ENCODE data around the gene RBM24. TPM values are rescaled to one million over a fixed set of nuclear protein-coding genes. Genes with fewer than 3 reads are reported as not detected.

RBM24 gene
- 1 to 10 TPM in 2 of 4 donors, under 1 TPM in 2; 0.45 to 5.3 (median 1.6) TPM for total RNA-seq

- peak; percentile 64 for DNase-seq
- 0% methylated on average over 14 to 21 of the region's 46 CpGs for WGBS, 2 donors
- Histone ChIP-seq H3K36me3 (no peaks in the 10 kb centered on the region), H3K9me3 (no peaks in the 10 kb centered on the region), H3K4me1 (peaks cover 0 to 5% of the 10 kb centered on the region in 2 donors), H3K27me3 (no peaks in the 10 kb centered on the region), H3K4me3 (replicated peaks in 1 of 3) (peak within 1 kb of the TSS; percentile 48 to 87 (median 65)), H3K27ac (peak within 1 kb of the TSS in 2 of 3 donors; percentile 55 to 60)
- no peak for TF ChIP-seq POLR2A (IDR thresholded peaks at IDR 0.05)
- peak in 2 of 6 experiments; percentile 35 to 36 for TF ChIP-seq CTCF (IDR thresholded peaks at IDR 0.05)
- intact Hi-C loops (cut with DNase I): loop anchor here (10.0 kb wide), 1 partner anchor 114 kb away; the partner anchor contains the start of gene CAP2
Observed at GRCh38 chr6:17281100-17281496, at the start of gene RBM24. TSS of gene RBM24 (plus strand) at chr6:17281361. CDS start at chr6:17281582, 221 bp downstream.

GRCh38 chr6:17233531-17233930 is 47.6 kb upstream of the RBM24 start:
- no peak overlapping the region for H3K4me3 ChIP-seq (replicated peaks in 1 of 3)
- intact Hi-C loops (cut with DNase I): no loop called here
- 88 to 91% methylated on average over 2 of the region's 2 CpGs for WGBS, 2 donors
- H3K27ac ChIP-seq: no peak overlapping the region
- H3K27me3 ChIP-seq: no peaks in the 10 kb centered on the region
- TF ChIP-seq POLR2A (IDR thresholded peaks at IDR 0.05): no peak
- H3K9me3 ChIP-seq: no peaks in the 10 kb centered on the region
- H3K4me1 ChIP-seq: no peaks in the 10 kb centered on the region
- no peaks in the 10 kb centered on the region for H3K36me3 ChIP-seq
- no peak for DNase-seq

GRCh38 chr6:17237246-17237645 is 43.9 kb upstream of the RBM24 start:
- TF ChIP-seq CTCF (IDR thresholded peaks at IDR 0.05): no peak
- no peak for TF ChIP-seq POLR2A (IDR thresholded peaks at IDR 0.05)
- Histone ChIP-seq H3K27ac (no peak overlapping the region), H3K4me3 (replicated peaks in 1 of 3) (no peak overlapping the region), H3K36me3 (no peaks in the 10 kb centered on the region), H3K4me1 (no peaks in the 10 kb centered on the region), H3K27me3 (no peaks in the 10 kb centered on the region), H3K9me3 (no peaks in the 10 kb centered on the region)
- 92 to 98% methylated on average over 2 of the region's 2 CpGs for WGBS, 2 donors
- DNase-seq: no peak
- intact Hi-C loops (cut with DNase I): no loop called here

GRCh38 chr6:17239260-17239659 is 41.9 kb upstream of the RBM24 start:
- H3K36me3 ChIP-seq: no peaks in the 10 kb centered on the region
- H3K27ac ChIP-seq: no peak overlapping the region
- no peaks in the 10 kb centered on the region for H3K4me1 ChIP-seq
- no peak overlapping the region for H3K4me3 ChIP-seq (replicated peaks in 1 of 3)
- H3K27me3 ChIP-seq: no peaks in the 10 kb centered on the region
- no peak for TF ChIP-seq POLR2A (IDR thresholded peaks at IDR 0.05)
- no peak for TF ChIP-seq CTCF (IDR thresholded peaks at IDR 0.05)
- no peaks in the 10 kb centered on the region for H3K9me3 ChIP-seq
- 88 to 97% methylated on average over 4 of the region's 4 CpGs for WGBS, 2 donors
- DNase-seq: no peak
- intact Hi-C loops (cut with DNase I): no loop called here

GRCh38 chr6:17240803-17241500 is 40.2 kb upstream of the RBM24 start:
- WGBS, 2 donors: 85 to 89% methylated on average over 3 of the region's 3 CpGs
- no peaks in the 10 kb centered on the region for H3K36me3 ChIP-seq
- no peak overlapping the region for H3K4me3 ChIP-seq (replicated peaks in 1 of 3)
- no peaks in the 10 kb centered on the region for H3K27me3 ChIP-seq
- no peak for DNase-seq
- no peak overlapping the region for H3K27ac ChIP-seq
- H3K4me1 ChIP-seq: no peaks in the 10 kb centered on the region
- TF ChIP-seq CTCF (IDR thresholded peaks at IDR 0.05): no peak
- TF ChIP-seq POLR2A (IDR thresholded peaks at IDR 0.05): no peak
- intact Hi-C loops (cut with DNase I): no loop called here
- H3K9me3 ChIP-seq: no peaks in the 10 kb centered on the region

All from thyroid gland (tissue), 4 donors.